ENCODE results near the gene PRICKLE3. TPM values are rescaled to one million over a fixed set of nuclear protein-coding genes. Genes with fewer than 3 reads are reported as not detected.

Gene PRICKLE3, protein sequence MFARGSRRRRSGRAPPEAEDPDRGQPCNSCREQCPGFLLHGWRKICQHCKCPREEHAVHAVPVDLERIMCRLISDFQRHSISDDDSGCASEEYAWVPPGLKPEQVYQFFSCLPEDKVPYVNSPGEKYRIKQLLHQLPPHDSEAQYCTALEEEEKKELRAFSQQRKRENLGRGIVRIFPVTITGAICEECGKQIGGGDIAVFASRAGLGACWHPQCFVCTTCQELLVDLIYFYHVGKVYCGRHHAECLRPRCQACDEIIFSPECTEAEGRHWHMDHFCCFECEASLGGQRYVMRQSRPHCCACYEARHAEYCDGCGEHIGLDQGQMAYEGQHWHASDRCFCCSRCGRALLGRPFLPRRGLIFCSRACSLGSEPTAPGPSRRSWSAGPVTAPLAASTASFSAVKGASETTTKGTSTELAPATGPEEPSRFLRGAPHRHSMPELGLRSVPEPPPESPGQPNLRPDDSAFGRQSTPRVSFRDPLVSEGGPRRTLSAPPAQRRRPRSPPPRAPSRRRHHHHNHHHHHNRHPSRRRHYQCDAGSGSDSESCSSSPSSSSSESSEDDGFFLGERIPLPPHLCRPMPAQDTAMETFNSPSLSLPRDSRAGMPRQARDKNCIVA
- total RNA-seq = 10 to 100 TPM in 2 of 3 donors, 1 to 10 TPM in 1; 9.2 to 11.7 (median 10.3) TPM

GRCh38 chrX:49186125-49187027 lies at the start of gene PRICKLE3:
PRICKLE3 (minus strand) TSS chrX:49186373; CDS start chrX:49186297, 76 bp downstream.
- H3K27me3 Mint-ChIP-seq (ENCODE audit: low read depth) = no peaks in the 10 kb centered on the region
- H3K4me1 Mint-ChIP-seq (ENCODE audit: low read depth) = peaks cover 10% of the 10 kb centered on the region
- H3K36me3 Mint-ChIP-seq (ENCODE audit: insufficient read depth) = peaks cover 3% of the 10 kb centered on the region
- DNase-seq (peak; percentile 69), ATAC-seq (peak; percentile 9 to 12)
- H3K9me3 Mint-ChIP-seq = no peaks in the 10 kb centered on the region
- peak within 1 kb of the TSS; percentile 80 for H3K4me3 Mint-ChIP-seq

DNA sequence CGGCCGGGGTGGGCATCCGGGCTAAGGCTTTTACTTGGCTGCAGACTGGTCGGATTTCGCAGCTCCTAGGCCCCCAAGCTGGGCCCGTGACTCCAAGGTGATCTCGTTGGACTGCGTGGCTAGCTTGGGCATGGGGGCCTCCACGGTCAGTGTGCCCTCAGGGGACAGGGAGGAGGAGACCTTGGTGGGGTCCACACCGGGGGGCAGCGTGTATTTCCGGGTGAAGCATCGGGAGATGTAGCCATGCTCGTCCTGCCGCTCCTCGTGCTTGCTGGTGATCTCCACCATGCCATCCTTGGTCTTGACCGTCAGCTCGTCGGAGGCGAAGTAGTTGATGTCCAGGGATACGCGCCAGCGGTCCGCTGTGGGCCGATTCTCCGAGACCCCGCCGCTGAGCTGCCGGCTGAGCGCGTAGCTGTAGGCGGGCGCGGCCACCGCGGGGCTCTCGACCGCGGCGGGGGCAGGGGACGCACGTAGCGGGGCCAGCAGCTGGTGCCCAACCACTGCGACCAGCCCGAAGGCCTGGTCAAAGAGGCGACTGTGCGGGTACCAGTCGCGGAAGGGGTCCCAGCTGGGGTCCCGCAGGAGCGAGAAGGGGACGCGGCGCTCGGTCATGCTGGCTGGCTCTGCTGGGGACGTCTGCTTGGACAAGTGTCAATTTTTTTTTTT lies 47.8 kb upstream of the PRICKLE3 start:
- DNase-seq (no peak), ATAC-seq (no peak)
- no peaks in the 10 kb centered on the region for H3K9me3 Mint-ChIP-seq
- H3K27me3 Mint-ChIP-seq (ENCODE audit: low read depth) = no peaks in the 10 kb centered on the region
- peaks cover 37% of the 10 kb centered on the region for H3K4me1 Mint-ChIP-seq (ENCODE audit: low read depth)
- no peaks in the 10 kb centered on the region for H3K36me3 Mint-ChIP-seq (ENCODE audit: insufficient read depth)
- no peak overlapping the region for H3K4me3 Mint-ChIP-seq

- Mint-ChIP-seq H3K27me3 (ENCODE audit: low read depth) (no peaks in the 10 kb centered on the region), H3K9me3 (no peaks in the 10 kb centered on the region), H3K36me3 (ENCODE audit: insufficient read depth) (no peaks in the 10 kb centered on the region), H3K4me3 (no peak within 1 kb of the TSS), H3K4me1 (ENCODE audit: low read depth) (peaks cover 35% of the 10 kb centered on the region)
- ATAC-seq = no peak
- no peak for DNase-seq
Measured at GRCh38 chrX:49233176-49233575, 47.0 kb upstream of the PRICKLE3 start, which contains the start of gene CACNA1F. CACNA1F (minus strand) TSS chrX:49233340; CDS start chrX:49233309, 31 bp downstream.

GRCh38 chrX:49232525-49232924 lies 46.4 kb upstream of the PRICKLE3 start:
- no peak for ATAC-seq
- Mint-ChIP-seq H3K4me1 (ENCODE audit: low read depth) (peaks cover 34% of the 10 kb centered on the region), H3K9me3 (no peaks in the 10 kb centered on the region), H3K4me3 (no peak overlapping the region), H3K27me3 (ENCODE audit: low read depth) (no peaks in the 10 kb centered on the region), H3K36me3 (ENCODE audit: insufficient read depth) (no peaks in the 10 kb centered on the region)
- no peak for DNase-seq

GRCh38 chrX:49231333-49232000 lies 45.3 kb upstream of the PRICKLE3 start:
- H3K4me1 Mint-ChIP-seq (ENCODE audit: low read depth) = peaks cover 24% of the 10 kb centered on the region
- no peaks in the 10 kb centered on the region for H3K27me3 Mint-ChIP-seq (ENCODE audit: low read depth)
- H3K4me3 Mint-ChIP-seq = peak overlapping the region; percentile 74
- no peak for ATAC-seq
- no peak for DNase-seq
- no peaks in the 10 kb centered on the region for H3K36me3 Mint-ChIP-seq (ENCODE audit: insufficient read depth)
- no peaks in the 10 kb centered on the region for H3K9me3 Mint-ChIP-seq

- Mint-ChIP-seq H3K9me3 (no peaks in the 10 kb centered on the region), H3K27me3 (ENCODE audit: low read depth) (no peaks in the 10 kb centered on the region), H3K4me1 (ENCODE audit: low read depth) (peaks cover 21% of the 10 kb centered on the region), H3K4me3 (peak overlapping the region; percentile 74), H3K36me3 (ENCODE audit: insufficient read depth) (no peaks in the 10 kb centered on the region)
- ATAC-seq (peak; percentile 66 to 76), DNase-seq (peak; percentile 40)
Measured at GRCh38 chrX:49230500-49231232, 44.5 kb upstream of the PRICKLE3 start.

DNA sequence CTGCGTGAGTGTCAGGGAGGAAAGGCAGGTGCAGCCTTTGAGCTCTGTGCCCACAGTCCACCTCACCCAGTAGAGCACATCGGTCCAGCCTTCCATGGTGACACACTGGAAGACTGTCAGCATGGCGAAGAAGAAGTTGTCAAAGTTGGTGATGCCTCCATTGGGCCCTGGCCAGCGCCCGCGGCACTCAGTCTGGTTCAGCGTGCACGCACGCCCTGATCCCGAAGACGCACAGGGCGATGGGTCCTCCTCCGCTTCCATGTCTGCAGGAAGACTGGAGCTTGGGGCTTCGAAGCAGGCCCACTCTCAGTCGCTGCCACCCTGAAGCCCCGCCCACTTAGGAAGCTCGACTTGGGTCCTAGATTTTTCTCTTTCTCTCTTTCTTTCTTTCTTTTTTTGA lies 42.0 kb upstream of the PRICKLE3 start:
- Mint-ChIP-seq H3K36me3 (ENCODE audit: insufficient read depth) (no peaks in the 10 kb centered on the region), H3K27me3 (ENCODE audit: low read depth) (no peaks in the 10 kb centered on the region), H3K4me3 (no peak overlapping the region), H3K9me3 (no peaks in the 10 kb centered on the region), H3K4me1 (ENCODE audit: low read depth) (peaks cover 17% of the 10 kb centered on the region)
- no peak for DNase-seq
- no peak for ATAC-seq

DNA sequence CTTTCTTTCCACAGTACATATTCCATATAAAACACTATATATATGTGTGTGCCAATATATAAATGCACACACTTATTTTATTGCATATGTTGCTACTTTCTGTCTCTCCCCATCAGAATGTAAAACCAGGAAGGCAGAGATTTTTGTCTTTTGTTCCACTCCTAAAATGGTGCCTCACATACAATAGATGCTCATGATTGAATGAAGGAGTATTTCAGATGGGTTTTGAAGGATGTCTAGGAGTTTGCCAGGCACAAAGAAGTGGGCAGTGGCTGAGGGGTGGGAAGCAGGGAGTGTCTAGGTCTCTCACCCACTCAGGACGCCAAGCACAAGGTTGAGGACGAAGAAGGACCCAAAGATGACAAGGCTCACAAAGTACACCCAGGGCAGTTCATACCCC lies 41.6 kb upstream of the PRICKLE3 start:
- ATAC-seq = no peak
- peaks cover 15% of the 10 kb centered on the region for H3K4me1 Mint-ChIP-seq (ENCODE audit: low read depth)
- no peak for DNase-seq
- H3K36me3 Mint-ChIP-seq (ENCODE audit: insufficient read depth) = no peaks in the 10 kb centered on the region
- H3K27me3 Mint-ChIP-seq (ENCODE audit: low read depth) = no peaks in the 10 kb centered on the region
- H3K9me3 Mint-ChIP-seq = no peaks in the 10 kb centered on the region
- no peak overlapping the region for H3K4me3 Mint-ChIP-seq

DNA sequence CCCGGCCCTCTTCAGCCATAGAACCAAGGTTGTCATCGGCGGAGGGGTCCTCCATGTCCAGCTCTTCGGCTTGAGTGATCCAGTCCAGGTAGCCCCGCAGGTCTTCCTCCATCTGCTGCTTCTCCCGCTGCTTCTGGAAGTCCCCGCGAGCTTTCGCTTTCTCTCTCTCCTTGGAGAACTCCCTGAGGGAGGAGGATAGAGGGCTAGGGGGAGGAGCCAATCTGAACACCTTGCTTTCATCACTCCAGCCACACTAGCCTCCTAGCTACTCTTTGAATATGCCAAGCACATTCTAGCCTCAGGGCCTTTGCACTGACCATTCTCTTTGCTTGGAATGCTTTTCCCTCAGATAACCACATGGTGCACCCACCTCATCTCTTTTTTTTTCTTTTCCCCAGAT lies 40.8 kb upstream of the PRICKLE3 start:
- Mint-ChIP-seq H3K9me3 (no peaks in the 10 kb centered on the region), H3K36me3 (ENCODE audit: insufficient read depth) (no peaks in the 10 kb centered on the region), H3K4me3 (no peak overlapping the region), H3K27me3 (ENCODE audit: low read depth) (no peaks in the 10 kb centered on the region), H3K4me1 (ENCODE audit: low read depth) (peaks cover 14% of the 10 kb centered on the region)
- ATAC-seq = no peak
- DNase-seq = no peak

GRCh38 chrX:49225858-49226257 lies 39.7 kb upstream of the PRICKLE3 start:
- Mint-ChIP-seq H3K27me3 (ENCODE audit: low read depth) (no peaks in the 10 kb centered on the region), H3K36me3 (ENCODE audit: insufficient read depth) (no peaks in the 10 kb centered on the region), H3K4me1 (ENCODE audit: low read depth) (peaks cover 7% of the 10 kb centered on the region), H3K4me3 (no peak overlapping the region), H3K9me3 (no peaks in the 10 kb centered on the region)
- no peak for DNase-seq
- no peak for ATAC-seq

- H3K4me1 Mint-ChIP-seq (ENCODE audit: low read depth) = peaks cover 2% of the 10 kb centered on the region
- no peaks in the 10 kb centered on the region for H3K36me3 Mint-ChIP-seq (ENCODE audit: insufficient read depth)
- no peak for DNase-seq
- ATAC-seq = no peak
- H3K27me3 Mint-ChIP-seq (ENCODE audit: low read depth) = no peaks in the 10 kb centered on the region
- H3K4me3 Mint-ChIP-seq = no peak overlapping the region
- no peaks in the 10 kb centered on the region for H3K9me3 Mint-ChIP-seq
Measured at GRCh38 chrX:49221868-49222267, 35.7 kb upstream of the PRICKLE3 start.

- no peaks in the 10 kb centered on the region for H3K9me3 Mint-ChIP-seq
- peaks cover 2% of the 10 kb centered on the region for H3K4me1 Mint-ChIP-seq (ENCODE audit: low read depth)
- H3K36me3 Mint-ChIP-seq (ENCODE audit: insufficient read depth) = no peaks in the 10 kb centered on the region
- ATAC-seq (no peak), DNase-seq (no peak)
- no peak overlapping the region for H3K4me3 Mint-ChIP-seq
- no peaks in the 10 kb centered on the region for H3K27me3 Mint-ChIP-seq (ENCODE audit: low read depth)
Measured at GRCh38 chrX:49220100-49220499, 33.9 kb upstream of the PRICKLE3 start.

DNA sequence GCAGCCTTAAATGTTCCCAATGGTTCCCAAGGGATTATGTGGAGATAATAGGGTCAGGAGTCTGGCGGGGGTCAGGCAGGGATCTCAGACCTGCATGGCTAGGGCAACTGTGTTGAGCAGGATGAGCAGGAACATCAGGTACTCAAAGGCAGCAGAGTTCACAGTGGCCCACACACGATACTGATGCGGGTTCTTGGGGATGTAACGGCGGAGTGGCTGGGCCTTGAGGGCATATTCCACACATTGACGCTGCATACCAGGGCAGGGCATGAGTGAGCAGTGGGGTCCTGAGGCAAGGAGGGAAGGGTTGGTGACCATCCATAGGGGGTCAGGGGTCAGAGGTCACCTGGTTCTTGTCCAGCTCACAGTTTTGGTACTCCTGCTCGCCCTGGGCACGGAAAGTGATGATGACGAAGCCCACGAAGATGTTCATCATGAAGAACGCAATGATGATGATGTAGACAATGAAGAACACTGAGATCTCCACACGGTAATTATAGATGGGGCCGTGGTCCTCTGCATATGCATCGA lies 28.9 kb upstream of the PRICKLE3 start:
- no peak for ATAC-seq
- peaks cover 2% of the 10 kb centered on the region for H3K4me1 Mint-ChIP-seq (ENCODE audit: low read depth)
- H3K27me3 Mint-ChIP-seq (ENCODE audit: low read depth) = peaks cover 2% of the 10 kb centered on the region
- H3K4me3 Mint-ChIP-seq = no peak overlapping the region
- DNase-seq = no peak
- no peaks in the 10 kb centered on the region for H3K9me3 Mint-ChIP-seq
- no peaks in the 10 kb centered on the region for H3K36me3 Mint-ChIP-seq (ENCODE audit: insufficient read depth)

Data from activated T-cell treated with anti-CD3 and anti-CD28 coated beads, Interleukin-2, amount 50 U/mL, for 4 hours (primary cell).